HCT116 (cell line): ENCODE measurements around the gene CHTF8. TPM values are rescaled to one million over a fixed set of nuclear protein-coding genes. Genes with fewer than 3 reads are reported as not detected.

Experiments
- ATAC-seq: fragments of 200-7000 bp; cut with Tn5 transposase; 2 replicates; pipeline ENCODE4 v1.9.1; 2020; ENCODE audit warnings: mild to moderate bottlenecking, moderate library complexity
- BruUV-seq: library from RNA; stranded (reverse); fragments of 400-500 nt; replicated peaks from 2 replicates; lab custom pipeline; 2021; lab: Mats Ljungman, UMichigan
- CTCF ChIA-PET: fragments of 300-600 bp; sonication (Branson Sonifier 250); formaldehyde crosslinking; loops from one replicate; lab custom pipeline; 2021; ENCODE audit warnings: antibody characterized with exemption; lab: Charles Lee
- POLR2A ChIA-PET: fragments of 300-600, 350-600 bp; sonication (Branson Sonifier 250); formaldehyde crosslinking; loops from one replicate; lab custom pipeline; 2021; ENCODE audit warnings: antibody characterized with exemption; lab: Charles Lee
- RAD21 ChIA-PET, 2 experiments: fragments of 300-600 bp; sonication (Branson Sonifier 250); formaldehyde crosslinking; loops; one replicate each; lab custom pipeline; 2023; ENCODE audit warnings: low total read pairs in 2 of 2; ENCODE audit not compliant: uncharacterized antibody in 2 of 2, unreplicated experiment in 2 of 2, low non-redundant PET in 1 of 2; lab: Charles Lee
- DNase-seq: peaks from one replicate; pipeline ENCODE4 v3.0.0-alpha.2; 2010; ENCODE audit warnings: low read depth, low spot score
- H2AFZ ChIP-seq: fragments of 200-600 bp; shearing (Covaris generic), sonication (generic); 2 replicates; pipeline ENCODE4 v1.6.1; 2017; ENCODE audit warnings: low read depth, mixed run types, mixed read lengths, antibody characterized with exemption, low read length; ENCODE audit not compliant: poor library complexity, severe bottlenecking
- H3K27ac ChIP-seq: 2 replicates; pipeline ENCODE4 v1.5.1; 2012; ENCODE audit warnings: low read depth, low read length
- H3K27me3 ChIP-seq: fragments of 200-600 bp; sonication (generic); 2 replicates; pipeline ENCODE4 v1.6.1; 2016; ENCODE audit warnings: mixed run types, low read length, mixed read lengths; ENCODE audit not compliant: insufficient read depth
- H3K36me3 ChIP-seq, 2 experiments: fragments of 200-500 bp in 1 of 2; fragments of 200-600 bp in 1 of 2; sonication (Bioruptor generic) in 1 of 2; sonication (generic) in 1 of 2; 2 replicates each; pipeline versions ENCODE4 v1.5.1 to v1.6.1; 2014 to 2016; ENCODE audit warnings: low read length in 2 of 2, inconsistent platforms in 1 of 2, mixed read lengths in 1 of 2, mixed run types in 1 of 2; ENCODE audit not compliant: insufficient read depth in 2 of 2, control insufficient read depth in 1 of 2
- H3K4me1 ChIP-seq, 2 experiments: fragments of 200-600 bp in 1 of 2; sonication (generic) in 1 of 2; 2 replicates each; pipeline versions ENCODE4 v1.5.1 to v1.6.1; 2012 to 2017; ENCODE audit warnings: low read length in 2 of 2, inconsistent platforms in 1 of 2, mild to moderate bottlenecking in 1 of 2, mixed read lengths in 1 of 2, mixed run types in 1 of 2, moderate library complexity in 1 of 2; ENCODE audit not compliant: insufficient read depth in 2 of 2, control insufficient read depth in 1 of 2
- H3K4me2 ChIP-seq: fragments of 200-600 bp; sonication (generic); 2 replicates; pipeline ENCODE4 v1.6.1; 2017; ENCODE audit warnings: mixed run types, low read length, mixed read lengths
- H3K4me3 ChIP-seq, 2 experiments: fragments of 200-600 bp in 1 of 2; sonication (generic) in 1 of 2; replicated peaks in 1 of 2; 2 replicates each; pipeline ENCODE4 v1.5.1; 2011 to 2016; ENCODE audit warnings: low read length in 2 of 2, control low read depth in 1 of 2, low read depth in 1 of 2, mild to moderate bottlenecking in 1 of 2, mixed read lengths in 1 of 2, mixed run types in 1 of 2
- H3K79me2 ChIP-seq: fragments of 200-600 bp; sonication (generic); 2 replicates; pipeline ENCODE4 v1.6.1; 2017; ENCODE audit warnings: mild to moderate bottlenecking, mixed run types, low read length, moderate library complexity, mixed read lengths; ENCODE audit not compliant: insufficient read depth
- H3K9ac ChIP-seq: fragments of 200-600 bp; sonication (generic); 2 replicates; pipeline ENCODE4 v1.6.1; 2016; ENCODE audit warnings: low read length, mixed read lengths
- H3K9me2 ChIP-seq: fragments of 200-600 bp; sonication (generic), shearing (Covaris generic); 2 replicates; pipeline ENCODE4 v1.6.1; 2017; ENCODE audit warnings: mixed run types, mild to moderate bottlenecking, moderate library complexity; ENCODE audit not compliant: insufficient read depth
- H3K9me3 ChIP-seq, 2 experiments: fragments of 200-500 bp in 1 of 2; fragments of 200-600 bp in 1 of 2; sonication (Bioruptor generic) in 1 of 2; sonication (generic) in 1 of 2; 2 replicates each; pipeline ENCODE4 v1.6.1; 2014 to 2017; ENCODE audit warnings: low read length in 2 of 2, mixed read lengths in 2 of 2, inconsistent platforms in 1 of 2, low read depth in 1 of 2, mild to moderate bottlenecking in 1 of 2, mixed run types in 1 of 2, moderate library complexity in 1 of 2; ENCODE audit not compliant: control insufficient read depth in 1 of 2, insufficient read depth in 1 of 2
- H4K20me1 ChIP-seq: fragments of 200-600 bp; sonication (generic), shearing (Covaris generic); 2 replicates; pipeline ENCODE4 v1.6.1; 2017; ENCODE audit warnings: mixed run types, mild to moderate bottlenecking, moderate library complexity; ENCODE audit not compliant: insufficient read depth
- EZH2phosphoT487 ChIP-seq: fragments of 200-600 bp; IDR thresholded peaks from 2 replicates; pipeline ENCODE4 v1.6.1; 2018; ENCODE audit warnings: antibody characterized with exemption, borderline replicate concordance
- POLR2A ChIP-seq: IDR thresholded peaks from 2 replicates; pipeline ENCODE4 v1.7.0; 2011; ENCODE audit warnings: borderline replicate concordance; ENCODE audit not compliant: insufficient read depth, insufficient read length; ENCODE audit errors: extremely low read depth
- POLR2AphosphoS5 ChIP-seq: IDR thresholded peaks from 2 replicates; pipeline ENCODE4 v1.6.1; 2011; ENCODE audit warnings: mild to moderate bottlenecking, low read depth, low read length, moderate library complexity
- SRF ChIP-seq: IDR thresholded peaks from 2 replicates; pipeline ENCODE4 v1.6.1; 2012; ENCODE audit warnings: low read depth
- YY1 ChIP-seq: IDR thresholded peaks from 2 replicates; pipeline ENCODE4 v1.6.1; 2011; ENCODE audit warnings: low read length, low read depth, moderate library complexity, mild to moderate bottlenecking; ENCODE audit not compliant: insufficient replicate concordance; ENCODE audit errors: extremely low read depth
- intact Hi-C: fragments of 100-400 bp; cut with micrococcal nuclease; formaldehyde crosslinking; loops from 2 replicates; pipeline ENCODE4 v1.10.0; 2022
- total RNA-seq: library from RNA; stranded (reverse); gene quantifications from one replicate; pipeline ENCODE4 v1.2.1, GENCODE V29; 2021; ENCODE audit not compliant: unreplicated experiment
- TF ChIP-seq, protein P1 (sequence below), 3 experiments: fragments of 200-600 bp in 1 of 3; sonication (generic) in 1 of 3; IDR thresholded peaks in 2 of 3; conservative IDR thresholded peaks in 1 of 3; 2 replicates each; pipeline ENCODE4 v1.5.1; 2012 to 2017; ENCODE audit warnings: low read depth in 2 of 3, low read length in 2 of 3, antibody characterized with exemption in 1 of 3, borderline replicate concordance in 1 of 3, control low read depth in 1 of 3, mild to moderate bottlenecking in 1 of 3, mixed read lengths in 1 of 3, mixed run types in 1 of 3, moderate library complexity in 1 of 3; ENCODE audit not compliant: insufficient read depth in 1 of 3
- TF ChIP-seq, protein P2 (sequence below): IDR thresholded peaks from 2 replicates; pipeline ENCODE4 v1.6.1; 2011; ENCODE audit warnings: mild to moderate bottlenecking, low read length, moderate library complexity; ENCODE audit not compliant: insufficient replicate concordance; ENCODE audit errors: extremely low read depth

CHTF8 gene
- total RNA-seq, 1 experiment from 2014 or later, result 184 TPM

DNA sequence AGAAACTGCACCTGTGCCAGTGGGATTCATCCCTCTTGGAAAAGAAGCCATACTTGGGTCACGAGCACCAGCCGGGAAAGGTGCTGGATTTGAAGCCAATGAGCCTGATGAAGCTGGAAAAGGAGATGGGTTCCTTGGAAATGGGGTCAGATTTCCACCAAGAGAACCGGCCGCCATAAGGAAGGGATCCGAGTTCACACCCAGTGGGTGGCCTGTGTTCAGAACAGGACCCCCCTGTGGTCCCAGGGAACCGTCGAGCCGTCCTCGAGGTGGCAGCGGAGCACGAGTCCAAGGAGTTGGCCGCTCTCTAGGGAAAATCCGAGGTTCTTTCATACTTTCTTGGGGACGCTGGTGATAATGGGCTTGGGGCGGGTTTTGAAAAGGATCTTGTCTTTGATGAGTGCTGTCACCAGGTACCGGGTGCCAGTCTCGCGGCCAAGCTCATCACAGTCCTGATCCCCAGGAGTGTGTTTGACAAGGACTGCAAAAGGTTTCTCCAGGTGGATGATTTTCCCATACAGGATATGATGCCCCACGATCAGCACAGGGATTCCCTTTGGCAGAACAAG is 12.2 kb downstream of the CHTF8 start:
- Histone ChIP-seq H3K27me3 (no peaks in the 10 kb centered on the region), H2AFZ (no peak overlapping the region), H3K79me2 (peaks cover 57% of the 10 kb centered on the region), H3K4me2 (no peak overlapping the region), H3K4me1 (peaks cover 0 to 10% of the 10 kb centered on the region in 2 experiments; a peak in 2 of 4 replicates), H3K9ac (no peak overlapping the region), H3K9me2 (no peaks in the 10 kb centered on the region), H3K9me3 (no peaks in the 10 kb centered on the region), H3K36me3 (peaks cover 31 to 64% of the 10 kb centered on the region in 2 experiments), H4K20me1 (peaks cover 11% of the 10 kb centered on the region; the same call in 1 of the 2 replicates), H3K4me3 (no peak overlapping the region), H3K27ac (no peak overlapping the region)
- DNase-seq, result no peak
- POLR2A ChIA-PET, result interaction anchor here (0.6 kb wide), 1 partner anchor 57 kb away, joined by 4 read pairs; no protein-coding TSS in a partner anchor
- no peak for ATAC-seq
- intact Hi-C loops, result loop anchor here (5.0 to 10.0 kb wide), 4 partner anchors 123 to 595 kb away; no protein-coding TSS in a partner anchor
- CTCF ChIA-PET, result no interaction called here
- RAD21 ChIA-PET, result no interaction called here
- no TSS peak for BruUV-seq
- TF ChIP-seq, protein P1, sequence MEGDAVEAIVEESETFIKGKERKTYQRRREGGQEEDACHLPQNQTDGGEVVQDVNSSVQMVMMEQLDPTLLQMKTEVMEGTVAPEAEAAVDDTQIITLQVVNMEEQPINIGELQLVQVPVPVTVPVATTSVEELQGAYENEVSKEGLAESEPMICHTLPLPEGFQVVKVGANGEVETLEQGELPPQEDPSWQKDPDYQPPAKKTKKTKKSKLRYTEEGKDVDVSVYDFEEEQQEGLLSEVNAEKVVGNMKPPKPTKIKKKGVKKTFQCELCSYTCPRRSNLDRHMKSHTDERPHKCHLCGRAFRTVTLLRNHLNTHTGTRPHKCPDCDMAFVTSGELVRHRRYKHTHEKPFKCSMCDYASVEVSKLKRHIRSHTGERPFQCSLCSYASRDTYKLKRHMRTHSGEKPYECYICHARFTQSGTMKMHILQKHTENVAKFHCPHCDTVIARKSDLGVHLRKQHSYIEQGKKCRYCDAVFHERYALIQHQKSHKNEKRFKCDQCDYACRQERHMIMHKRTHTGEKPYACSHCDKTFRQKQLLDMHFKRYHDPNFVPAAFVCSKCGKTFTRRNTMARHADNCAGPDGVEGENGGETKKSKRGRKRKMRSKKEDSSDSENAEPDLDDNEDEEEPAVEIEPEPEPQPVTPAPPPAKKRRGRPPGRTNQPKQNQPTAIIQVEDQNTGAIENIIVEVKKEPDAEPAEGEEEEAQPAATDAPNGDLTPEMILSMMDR (IDR thresholded peaks at IDR 0.05 in 2 of 3, conservative IDR thresholded peaks at IDR 0.05 in 1 of 3; ENCODE audit: borderline replicate concordance in 1 of 3, insufficient read depth in 1 of 3, low read depth in 2 of 3, low read length in 2 of 3), result no peak

DNA sequence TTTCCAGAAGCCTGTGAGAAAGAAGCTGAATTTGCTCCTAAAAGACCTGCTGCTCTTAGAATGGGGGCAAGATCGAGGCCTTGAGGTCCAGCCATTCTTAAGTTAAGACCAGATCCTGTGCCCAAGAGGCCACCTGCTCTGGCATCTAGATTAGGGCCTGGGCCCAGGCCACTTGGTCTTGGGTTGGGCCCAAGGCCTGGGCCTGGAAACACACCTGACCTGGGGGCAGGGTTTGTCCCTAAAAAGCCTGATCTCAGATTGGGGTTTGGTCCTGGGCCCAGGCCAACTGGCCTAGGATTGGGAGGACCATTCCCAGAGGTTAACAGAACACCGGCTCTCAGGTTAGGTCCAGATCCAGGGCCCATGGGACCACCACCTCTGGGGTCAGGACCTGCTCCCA is 12.9 kb downstream of the CHTF8 start:
- H3K36me3 ChIP-seq, result peaks cover 38 to 70% of the 10 kb centered on the region in 2 experiments
- ChIA-PET POLR2A (no interaction called here), RAD21 (no interaction called here), CTCF (no interaction called here)
- no peak overlapping the region for H3K9ac ChIP-seq
- H3K9me2 ChIP-seq, result no peaks in the 10 kb centered on the region
- H3K27ac ChIP-seq, result no peak overlapping the region
- H4K20me1 ChIP-seq, result peaks cover 11% of the 10 kb centered on the region; the same call in 1 of the 2 replicates
- intact Hi-C loops, result no loop called here
- DNase-seq (no peak), ATAC-seq (no peak)
- no peaks in the 10 kb centered on the region for H3K9me3 ChIP-seq
- no TSS peak for BruUV-seq
- peaks cover 55% of the 10 kb centered on the region for H3K79me2 ChIP-seq
- no peak overlapping the region for H2AFZ ChIP-seq
- no peaks in the 10 kb centered on the region for H3K27me3 ChIP-seq
- no peak for TF ChIP-seq SRF
- TF ChIP-seq POLR2AphosphoS5, result no peak
- no peak for TF ChIP-seq YY1
- TF ChIP-seq POLR2A, result no peak
- no peak for TF ChIP-seq EZH2phosphoT487
- TF ChIP-seq, protein P2, sequence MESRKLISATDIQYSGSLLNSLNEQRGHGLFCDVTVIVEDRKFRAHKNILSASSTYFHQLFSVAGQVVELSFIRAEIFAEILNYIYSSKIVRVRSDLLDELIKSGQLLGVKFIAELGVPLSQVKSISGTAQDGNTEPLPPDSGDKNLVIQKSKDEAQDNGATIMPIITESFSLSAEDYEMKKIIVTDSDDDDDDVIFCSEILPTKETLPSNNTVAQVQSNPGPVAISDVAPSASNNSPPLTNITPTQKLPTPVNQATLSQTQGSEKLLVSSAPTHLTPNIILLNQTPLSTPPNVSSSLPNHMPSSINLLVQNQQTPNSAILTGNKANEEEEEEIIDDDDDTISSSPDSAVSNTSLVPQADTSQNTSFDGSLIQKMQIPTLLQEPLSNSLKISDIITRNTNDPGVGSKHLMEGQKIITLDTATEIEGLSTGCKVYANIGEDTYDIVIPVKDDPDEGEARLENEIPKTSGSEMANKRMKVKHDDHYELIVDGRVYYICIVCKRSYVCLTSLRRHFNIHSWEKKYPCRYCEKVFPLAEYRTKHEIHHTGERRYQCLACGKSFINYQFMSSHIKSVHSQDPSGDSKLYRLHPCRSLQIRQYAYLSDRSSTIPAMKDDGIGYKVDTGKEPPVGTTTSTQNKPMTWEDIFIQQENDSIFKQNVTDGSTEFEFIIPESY, result no peak
- TF ChIP-seq, all 23 proteins: peak for 0
- Histone ChIP-seq H3K4me3 (no peak overlapping the region), H3K4me2 (no peak overlapping the region), H3K4me1 (peaks cover 0 to 10% of the 10 kb centered on the region in 2 experiments; a peak in 2 of 4 replicates)
